Raji (cell line): ENCODE data around the gene B3GNT4.

Source experiments
- POLR2A ChIP-seq: IDR thresholded peaks from 2 replicates; pipeline ENCODE4 v1.6.1; 2011; ENCODE audit warnings: low read depth, low read length, control low read depth; ENCODE audit not compliant: insufficient read depth

Gene B3GNT4

GRCh38 chr12:122203301-122204166 is at the start of gene B3GNT4:
B3GNT4 (plus strand) TSS chr12:122203709; CDS start chr12:122204619, 910 bp downstream.
- no peak for TF ChIP-seq POLR2A

GRCh38 chr12:122155705-122156104 is 47.8 kb upstream of the B3GNT4 start:
- TF ChIP-seq POLR2A, result no peak

- no peak for TF ChIP-seq POLR2A
Measured at GRCh38 chr12:122158700-122159285, 44.7 kb upstream of the B3GNT4 start.

- TF ChIP-seq POLR2A, result no peak
Measured at GRCh38 chr12:122159882-122160281, 43.6 kb upstream of the B3GNT4 start.

GRCh38 chr12:122160761-122161160 is 42.7 kb upstream of the B3GNT4 start:
- no peak for TF ChIP-seq POLR2A

GRCh38 chr12:122161682-122162081 is 41.8 kb upstream of the B3GNT4 start:
- no peak for TF ChIP-seq POLR2A

GRCh38 chr12:122162976-122163375 is 40.5 kb upstream of the B3GNT4 start:
- no peak for TF ChIP-seq POLR2A

GRCh38 chr12:122166422-122167349 is 36.8 kb upstream of the B3GNT4 start:
- no peak for TF ChIP-seq POLR2A

- TF ChIP-seq POLR2A, result no peak
Measured at GRCh38 chr12:122167356-122167925, 36.1 kb upstream of the B3GNT4 start.

GRCh38 chr12:122168492-122168891 is 35.0 kb upstream of the B3GNT4 start:
- no peak for TF ChIP-seq POLR2A

GRCh38 chr12:122171399-122171798 is 32.1 kb upstream of the B3GNT4 start:
- no peak for TF ChIP-seq POLR2A

GRCh38 chr12:122172262-122172939 is 31.1 kb upstream of the B3GNT4 start:
- TF ChIP-seq POLR2A, result no peak

- no peak for TF ChIP-seq POLR2A
Measured at GRCh38 chr12:122174155-122174845, 29.2 kb upstream of the B3GNT4 start, which contains the start of gene IL31. IL31 (minus strand) TSS chr12:122174221; CDS start chr12:122174172, 49 bp downstream.
